ENCODE measurements around the gene PRICKLE2.

PRICKLE2 gene

GRCh38 chr3:64152676-64153466 is 72.4 kb downstream of the PRICKLE2 start:
- DNase-seq, result no peak

DNA sequence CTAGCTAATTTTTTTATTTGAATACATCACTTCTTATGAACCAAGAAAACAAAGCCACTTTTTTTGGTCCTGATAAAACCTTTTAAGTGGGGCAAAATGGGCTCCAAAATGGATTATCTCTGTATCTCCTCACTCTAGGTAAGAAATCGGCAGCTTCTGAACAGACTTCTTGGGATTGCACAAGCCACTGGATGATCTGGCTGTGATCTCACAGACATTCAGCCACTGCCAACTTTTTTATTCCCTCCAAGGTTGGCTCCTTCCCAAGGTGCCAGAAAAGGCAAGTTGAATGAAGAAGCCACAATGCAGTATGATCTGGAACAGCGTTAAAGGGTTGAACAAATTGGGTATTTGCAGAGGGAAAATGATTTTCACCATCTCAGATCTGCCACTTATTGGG is 73.2 kb downstream of the PRICKLE2 start:
- no peak for DNase-seq

- DNase-seq, result no peak
Measured at GRCh38 chr3:64151342-64151871, 73.9 kb downstream of the PRICKLE2 start.

- no peak for DNase-seq
Measured at GRCh38 chr3:64150623-64151207, 74.6 kb downstream of the PRICKLE2 start.

DNA sequence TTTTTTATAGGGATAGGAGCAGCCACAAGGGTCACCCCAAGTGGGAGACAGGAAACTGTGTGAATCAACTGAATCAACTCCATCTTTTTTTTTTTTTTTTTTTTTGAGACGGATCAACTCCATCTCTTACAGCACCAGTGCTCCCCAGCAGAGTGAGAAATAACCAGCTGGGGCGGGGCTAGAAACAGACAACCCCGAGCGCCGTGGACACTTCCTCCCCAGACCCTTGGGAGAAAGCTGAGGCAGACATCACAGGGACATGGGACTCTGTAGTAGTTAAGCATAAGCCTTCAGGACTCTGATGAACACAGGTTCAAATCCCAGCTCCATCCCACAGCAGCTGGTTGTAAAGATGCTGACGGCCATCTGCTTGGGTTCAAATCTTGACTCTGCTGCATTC is 75.4 kb downstream of the PRICKLE2 start:
- no peak for DNase-seq

GRCh38 chr3:64148955-64149653 is 76.2 kb downstream of the PRICKLE2 start:
- DNase-seq, result no peak

DNA sequence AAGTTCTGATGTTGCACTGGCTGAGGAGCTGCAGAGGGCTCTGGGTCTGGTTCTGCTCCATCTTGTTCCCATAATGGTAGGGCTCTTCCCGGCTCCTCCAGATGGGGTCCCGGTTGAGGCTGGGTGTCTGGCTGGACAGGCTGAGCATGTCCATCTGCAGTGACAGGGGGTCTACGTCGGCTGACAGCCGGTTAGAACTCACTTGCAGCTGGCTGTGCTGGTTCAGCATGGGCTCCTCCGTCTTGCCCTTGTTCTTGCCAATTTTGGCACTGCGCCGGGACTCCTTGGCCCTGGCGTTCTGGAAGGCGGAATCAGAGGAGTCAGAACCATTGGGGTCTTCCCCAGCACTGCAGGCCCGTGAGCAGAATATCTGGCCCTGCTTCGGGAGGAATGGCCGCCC is 78.1 kb downstream of the PRICKLE2 start:
- DNase-seq, result no peak

DNA sequence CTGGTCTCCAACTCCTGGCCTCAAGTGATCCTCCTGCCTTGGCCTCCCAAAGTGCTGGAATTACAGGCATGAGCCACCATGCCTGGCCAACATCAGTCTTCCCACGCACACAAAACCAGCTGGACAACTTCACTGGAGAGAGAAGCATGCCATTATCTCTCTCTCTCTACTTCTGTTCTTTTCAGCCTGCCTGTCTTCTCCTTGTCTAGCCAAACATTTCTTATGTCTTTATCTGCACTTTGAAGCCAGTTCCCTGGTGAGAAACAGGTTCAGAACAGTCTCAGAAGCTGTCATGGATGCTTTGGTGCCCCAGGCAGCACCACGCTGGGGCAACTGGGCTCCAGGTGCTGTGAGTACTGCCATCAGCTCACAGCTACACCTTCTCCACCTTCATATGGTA is 79.8 kb downstream of the PRICKLE2 start:
- DNase-seq, result no peak

DNA sequence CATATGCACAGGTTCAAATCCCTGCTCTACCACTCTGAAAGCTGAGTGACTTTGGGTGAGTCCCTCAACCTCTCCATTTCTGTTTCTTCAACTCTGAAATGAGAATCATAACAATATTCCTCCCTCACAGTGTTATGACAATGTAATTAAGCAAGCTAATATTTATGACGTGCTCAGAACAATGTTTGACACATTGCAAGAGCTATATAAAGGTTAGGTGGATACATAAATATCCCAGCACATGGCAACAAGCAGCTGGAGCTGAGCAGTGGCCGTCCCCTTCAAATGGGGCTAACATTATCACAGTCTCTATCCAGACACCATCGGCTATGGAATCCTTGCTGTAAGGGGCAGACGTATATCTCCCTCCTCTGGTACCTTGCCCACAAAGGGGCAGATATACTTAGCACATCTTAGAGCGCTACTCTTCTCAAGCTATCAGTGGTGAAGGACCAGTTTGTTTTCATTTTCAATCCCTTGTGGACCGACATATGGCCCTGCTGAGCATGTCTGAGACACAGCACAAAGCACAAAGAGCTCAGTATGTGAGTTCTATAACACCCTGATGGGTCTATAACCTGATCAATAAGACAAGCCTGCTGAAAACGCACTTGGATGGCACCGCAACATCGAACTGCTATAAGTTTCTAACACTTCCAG is 80.9 kb downstream of the PRICKLE2 start:
- DNase-seq, result no peak

DNA sequence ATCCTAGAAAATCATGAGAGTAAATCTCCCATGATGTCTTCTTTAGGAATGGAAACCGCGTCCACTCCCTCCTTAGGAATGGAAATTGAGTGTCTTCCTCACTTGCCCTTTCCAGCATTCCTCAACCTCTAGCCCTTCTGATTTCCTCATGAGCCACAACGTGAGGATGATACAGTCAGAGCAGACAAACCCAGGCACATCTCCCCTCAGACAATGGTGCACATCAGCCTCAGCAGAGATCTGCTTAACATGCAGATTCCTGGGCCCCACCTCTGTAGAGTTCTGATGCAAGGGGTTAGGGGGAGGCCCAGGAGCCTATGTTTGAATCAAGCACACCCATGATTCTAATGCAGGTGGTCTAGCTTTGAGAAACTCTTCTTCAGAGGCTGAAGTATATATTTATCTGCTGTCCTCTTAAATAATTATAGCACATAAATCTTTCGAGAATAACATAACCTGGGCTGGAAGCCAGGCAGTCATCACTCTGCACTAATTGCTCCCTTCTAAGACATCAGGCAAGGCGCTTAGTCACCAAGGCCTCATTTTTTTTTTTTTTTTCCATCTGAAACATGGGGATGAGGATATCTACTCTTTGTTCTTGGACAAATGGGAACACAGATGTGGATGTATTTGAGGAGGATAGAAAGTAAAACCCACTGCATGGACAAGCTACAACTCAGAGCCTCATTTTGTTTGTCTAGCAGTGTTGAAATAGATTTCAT is 81.7 kb downstream of the PRICKLE2 start:
- DNase-seq, result no peak

- DNase-seq, result no peak
Measured at GRCh38 chr3:64141476-64141875, 83.8 kb downstream of the PRICKLE2 start.

DNA sequence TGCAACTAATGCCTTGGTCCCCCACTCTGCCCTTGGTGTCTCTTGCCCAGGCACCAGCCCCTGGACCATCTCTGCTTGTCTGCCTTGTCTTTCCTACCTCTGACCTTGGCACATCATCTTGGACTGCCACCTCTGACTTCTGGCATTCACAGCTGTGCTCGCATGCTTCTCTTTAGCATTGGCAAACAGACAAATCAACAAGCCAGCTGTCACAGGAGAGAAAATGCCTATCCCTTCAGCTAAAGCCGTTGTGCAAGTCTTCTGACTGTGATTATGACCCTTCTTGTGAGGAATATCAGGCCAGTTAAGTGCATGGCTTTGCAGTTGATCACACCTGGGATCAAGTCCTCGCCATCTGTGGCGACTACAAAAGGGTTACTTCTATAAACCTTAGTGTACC is 84.6 kb downstream of the PRICKLE2 start:
- DNase-seq, result no peak

- no peak for DNase-seq
Measured at GRCh38 chr3:64138656-64139375, 86.5 kb downstream of the PRICKLE2 start.

- DNase-seq, result no peak
Measured at GRCh38 chr3:64138046-64138445, 87.2 kb downstream of the PRICKLE2 start.

DNA sequence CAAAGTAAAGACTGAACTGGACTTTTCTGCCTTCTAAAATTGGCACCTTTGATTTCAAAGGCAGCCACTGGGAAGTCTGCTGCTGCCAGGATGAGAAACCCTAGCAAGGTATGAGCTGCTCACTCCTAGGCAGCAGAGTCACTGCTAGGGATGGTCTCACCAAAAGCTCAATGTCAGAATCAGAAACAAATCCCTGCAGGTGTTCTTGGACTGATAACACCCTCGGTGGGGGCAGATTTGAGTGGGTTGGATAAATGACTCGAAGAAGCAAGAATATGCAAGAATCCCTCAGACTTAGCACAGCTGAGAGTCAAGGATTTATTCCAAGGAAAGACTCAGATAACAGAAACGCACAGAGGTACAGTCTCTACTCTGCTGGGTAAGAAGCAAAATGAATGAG is 90.4 kb downstream of the PRICKLE2 start:
- DNase-seq, result no peak

GRCh38 chr3:64133987-64134386 is 91.3 kb downstream of the PRICKLE2 start:
- DNase-seq, result no peak

DNA sequence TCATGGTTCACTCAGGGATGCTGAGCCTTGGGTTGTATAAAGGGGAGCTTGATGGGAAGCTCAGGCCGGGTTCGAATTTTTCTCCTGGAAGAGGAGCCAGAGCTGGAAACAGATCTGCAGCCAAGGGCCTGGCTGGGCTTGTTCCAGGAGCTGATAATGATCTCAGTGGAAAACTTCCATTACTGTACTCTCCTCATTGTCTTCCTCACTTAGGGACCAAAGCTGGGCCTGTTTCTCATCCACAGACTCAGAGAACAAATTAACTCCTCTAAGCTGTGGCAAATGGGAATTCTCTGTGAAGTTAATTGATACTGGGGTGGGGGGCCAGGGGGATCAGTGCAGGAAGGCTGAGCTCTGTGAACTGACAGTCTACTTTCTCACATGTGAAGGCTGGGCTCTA is 92.0 kb downstream of the PRICKLE2 start:
- DNase-seq, result no peak

GRCh38 chr3:64131725-64132469 is 93.4 kb downstream of the PRICKLE2 start:
- DNase-seq, result no peak

DNA sequence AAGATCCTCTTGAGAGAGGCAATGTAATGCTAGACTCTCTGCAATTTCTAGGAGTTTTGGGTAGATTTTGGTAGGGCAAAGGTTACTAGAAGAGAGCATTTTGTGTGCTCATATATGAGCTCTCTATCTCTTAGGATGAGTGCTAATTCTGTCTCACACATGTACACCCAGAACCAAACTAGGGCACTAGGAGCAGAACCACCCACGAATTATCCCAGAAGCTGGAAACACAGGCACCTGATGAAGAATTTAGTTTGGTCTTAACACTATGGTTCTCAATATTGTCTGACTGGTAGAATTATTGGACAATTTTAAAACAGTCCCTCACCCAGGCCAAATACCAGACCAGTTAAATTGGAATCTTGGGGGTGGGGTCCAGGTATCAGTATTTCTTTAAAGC is 94.8 kb downstream of the PRICKLE2 start:
- DNase-seq, result no peak

- no peak for DNase-seq
Measured at GRCh38 chr3:64129581-64129980, 95.7 kb downstream of the PRICKLE2 start.

DNA sequence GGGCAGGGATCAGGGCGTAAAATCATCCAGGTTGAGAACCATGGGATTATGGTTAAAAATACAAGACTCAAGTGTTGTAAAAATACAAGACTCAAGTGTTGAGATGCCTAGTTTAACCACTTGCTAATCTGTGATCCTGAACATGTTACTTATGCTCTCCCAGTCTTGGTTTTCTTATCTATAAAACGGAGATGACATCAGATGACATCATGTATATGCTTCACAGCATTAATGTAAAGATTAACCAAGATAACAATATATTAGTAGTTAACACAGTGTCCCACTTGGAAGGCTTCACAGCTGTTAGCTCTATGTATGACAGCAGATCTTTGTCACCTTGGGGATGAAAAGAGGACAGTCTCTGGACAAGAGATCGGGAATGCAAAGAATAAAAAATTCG is 96.2 kb downstream of the PRICKLE2 start:
- no peak for DNase-seq
